Heart right ventricle (tissue), 16 donors: ENCODE results near the gene BTBD9. TPM values are rescaled to one million over a fixed set of nuclear protein-coding genes. Genes with fewer than 3 reads are reported as not detected.
A peak's percentile ranks its signal among the peaks of the same experiment; 100 is the strongest.

ENCODE experiments used
- ATAC-seq, 8 donors: fragments of 200-7000 bp; cut with Tn5 transposase; one replicate each; pipeline ENCODE4 v1.9.1; 2020; ENCODE audit warnings: mild to moderate bottlenecking in 8 of 8, moderate library complexity in 8 of 8, moderate number of reproducible peaks in 1 of 8
- DNase-seq, 2 donors: peaks; one replicate each; pipeline ENCODE4 v3.0.0-alpha.2; 2020
- H3K27ac ChIP-seq, 10 donors: fragments of 200-600 bp; sonication (generic) in 2 of 10; one replicate each; pipeline versions ENCODE4 v1.5.0 to v1.8.0; 2020 to 2022; ENCODE audit warnings: mild to moderate bottlenecking in 3 of 10
- H3K27me3 ChIP-seq, 7 donors: fragments of 200-600 bp; one replicate each; pipeline ENCODE4 v1.8.0; 2021 to 2022; ENCODE audit warnings: mild to moderate bottlenecking in 2 of 7
- H3K36me3 ChIP-seq, 9 donors: fragments of 200-600 bp; sonication (generic) in 1 of 9; one replicate each; pipeline versions ENCODE4 v1.5.0 to v1.8.0; 2020 to 2022; ENCODE audit warnings: mild to moderate bottlenecking in 2 of 9
- H3K4me1 ChIP-seq, 9 donors: fragments of 200-600 bp; sonication (generic) in 1 of 9; one replicate each; pipeline versions ENCODE4 v1.5.0 to v1.8.0; 2020 to 2022; ENCODE audit warnings: mild to moderate bottlenecking in 4 of 9
- H3K4me3 ChIP-seq, 10 donors: fragments of 200-600 bp; sonication (generic) in 2 of 10; one replicate each; pipeline versions ENCODE4 v1.5.0 to v1.8.0; 2020 to 2022; ENCODE audit warnings: mild to moderate bottlenecking in 7 of 10, moderate library complexity in 2 of 10
- H3K9me3 ChIP-seq, 11 donors: fragments of 200-600 bp in 10 of 11; sonication (generic) in 2 of 11; one replicate each; pipeline versions ENCODE4 v1.5.0 to v1.8.0; 2013 to 2022; ENCODE audit warnings: mild to moderate bottlenecking in 2 of 11, control low read depth in 1 of 11, moderate library complexity in 1 of 11
- WGBS, 2 donors: extraction: QIAGEN DNeasy Blood & Tissue Kit; methylation state at CpG; one replicate each; pipeline ENCODE4 v1.1.7; 2013; ENCODE audit warnings: inconsistent platforms in 1 of 2; 5-methylcytosine and 5-hydroxymethylcytosine counted together
- intact Hi-C, 10 donors: fragments of 100-400 bp; cut with DNase I; formaldehyde crosslinking; loops; one replicate each; pipeline versions ENCODE4 v1.11.1 to v1.14.2; 2022
- polyA plus RNA-seq, 2 donors: library from polyadenylated mRNA; stranded (reverse); fragments of 200-250 nt; gene quantifications; one replicate each; pipeline ENCODE4 v1.2.3, GENCODE V29; 2013
- total RNA-seq, 10 donors: library from RNA; stranded (reverse); fragmentation: NEBNext Ultra II Directional in 3 of 10; extraction: Animal tissue kit (Norgen Biotek cat#: 25700) in 3 of 10; gene quantifications; one replicate each; pipeline versions ENCODE4 v1.2.1 to v1.2.4, GENCODE V29; 2021 to 2023
- TF ChIP-seq, protein P1 (sequence below), 9 donors: fragments of 200-600 bp; sonication (generic) in 2 of 9; IDR thresholded peaks; one replicate each; pipeline versions ENCODE4 v1.5.0 to v1.8.0; 2021 to 2022; ENCODE audit warnings: antibody characterized with exemption in 9 of 9, mild to moderate bottlenecking in 5 of 9, moderate library complexity in 1 of 9
- donor health status: Arrhythmogenic right ventricular cardiomyopathy.
- donor health status: ischemic (EF 13 %, LVEDD 7.1; RV severe dilation, severe dysfunction).
- donor health status: healthy with polysubstance abuse.
- donor health status: DM: no; HTN: yes; CAD: no.
- donor health status: DM: no; HTN: no; CAD: no.
- donor health status: ischemic (EF 25% LVEDD 6.9; RV normal size, moderate dysfunction).
- donor health status: ischemic (EF 25% LVEDD 5.7; RV mildly dilated, moderate dysfunction).
- donor health status: healthy.
- donor health status: DM: yes; HTN: yes; CAD: no.
- donor health status: Ischemic cardiomyopathy.
- donor health status: ischemic (EF 35%, LVEDD 5.7; RV mildly dilated, moderate dysfunction).
- donor health status: nonischemic (EF 11% LVEDD 7.7; RV severe dilation, severe dysfunction).
- donor health status: DM: yes; HTN: yes; CAD: no.
- donor health status: PGD.
- donor health status: ischemic (EF 29% LVEDD 5.4; RV normal size, mild dysfunction).
- donor health status: nonischemic (EF 23%, LVEDD 6.1; RV moderate dilation, normal function).

The BTBD9 gene
- total and polyA plus RNA-seq, 12 donors, result 4.2 to 27.7 (median 18.3) TPM

DNA sequence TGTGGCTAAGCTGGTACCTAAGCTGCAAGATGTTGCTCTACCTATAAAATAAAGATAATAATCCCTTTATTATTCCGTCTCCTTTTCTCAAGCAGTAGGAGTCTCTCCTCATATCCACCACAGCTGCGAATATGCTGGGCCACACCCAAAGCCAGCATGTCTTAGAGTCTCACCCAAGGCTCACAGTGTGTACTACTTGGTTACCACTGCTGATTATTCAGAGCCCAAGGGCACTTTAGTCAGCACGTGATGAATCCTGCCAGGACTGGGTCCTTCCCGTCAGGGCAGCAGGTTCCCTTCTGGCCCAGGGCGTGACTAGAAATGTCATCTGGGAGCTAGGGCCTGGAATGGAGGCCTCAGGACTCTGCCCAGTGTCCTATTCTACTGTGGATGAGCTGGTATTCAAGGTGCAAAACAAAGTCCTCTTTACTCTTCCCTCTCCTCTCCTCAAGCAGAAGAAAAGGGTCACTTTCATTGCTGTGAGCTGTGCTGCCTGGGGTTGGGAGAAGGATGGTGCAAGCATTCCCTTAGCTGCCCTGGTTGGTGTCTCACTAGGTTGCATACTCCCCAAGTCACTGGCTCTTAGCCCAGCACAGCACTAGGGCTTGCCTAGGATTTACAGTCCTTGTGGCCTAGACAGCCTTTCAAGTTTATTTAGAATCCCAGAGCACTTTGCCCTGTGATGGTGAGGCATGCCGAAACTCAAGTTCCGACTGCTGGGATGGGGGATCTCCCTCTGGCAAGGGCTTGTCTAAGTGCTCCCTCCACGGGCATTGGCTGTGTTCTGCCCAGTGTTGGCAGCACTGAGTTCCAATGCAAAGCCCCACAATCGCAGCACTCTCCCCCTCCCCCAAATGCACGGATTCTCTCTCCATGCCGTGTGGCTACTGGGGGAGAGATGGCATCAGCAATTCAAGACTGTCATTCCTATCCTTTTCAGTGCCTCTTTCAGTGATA, 320.2 kb downstream of the BTBD9 start:
- 92 to 95% methylated on average over 11 of the region's 11 CpGs for WGBS, 2 donors
- Histone ChIP-seq H3K4me1 (peaks cover 0 to 17% (median 0%) of the 10 kb centered on the region in 9 donors), H3K27me3 (no peaks in the 10 kb centered on the region), H3K4me3 (no peak overlapping the region), H3K36me3 (no peaks in the 10 kb centered on the region), H3K9me3 (no peaks in the 10 kb centered on the region), H3K27ac (no peak overlapping the region)
- DNase-seq, result no peak
- intact Hi-C loops, result loop anchor here in 1 of 10 donors (10.0 kb wide), 1 partner anchor 155 kb away; no protein-coding TSS in a partner anchor
- no peak for ATAC-seq
- TF ChIP-seq, protein P1, sequence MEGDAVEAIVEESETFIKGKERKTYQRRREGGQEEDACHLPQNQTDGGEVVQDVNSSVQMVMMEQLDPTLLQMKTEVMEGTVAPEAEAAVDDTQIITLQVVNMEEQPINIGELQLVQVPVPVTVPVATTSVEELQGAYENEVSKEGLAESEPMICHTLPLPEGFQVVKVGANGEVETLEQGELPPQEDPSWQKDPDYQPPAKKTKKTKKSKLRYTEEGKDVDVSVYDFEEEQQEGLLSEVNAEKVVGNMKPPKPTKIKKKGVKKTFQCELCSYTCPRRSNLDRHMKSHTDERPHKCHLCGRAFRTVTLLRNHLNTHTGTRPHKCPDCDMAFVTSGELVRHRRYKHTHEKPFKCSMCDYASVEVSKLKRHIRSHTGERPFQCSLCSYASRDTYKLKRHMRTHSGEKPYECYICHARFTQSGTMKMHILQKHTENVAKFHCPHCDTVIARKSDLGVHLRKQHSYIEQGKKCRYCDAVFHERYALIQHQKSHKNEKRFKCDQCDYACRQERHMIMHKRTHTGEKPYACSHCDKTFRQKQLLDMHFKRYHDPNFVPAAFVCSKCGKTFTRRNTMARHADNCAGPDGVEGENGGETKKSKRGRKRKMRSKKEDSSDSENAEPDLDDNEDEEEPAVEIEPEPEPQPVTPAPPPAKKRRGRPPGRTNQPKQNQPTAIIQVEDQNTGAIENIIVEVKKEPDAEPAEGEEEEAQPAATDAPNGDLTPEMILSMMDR (IDR thresholded peaks at IDR 0.05), result no peak

DNA sequence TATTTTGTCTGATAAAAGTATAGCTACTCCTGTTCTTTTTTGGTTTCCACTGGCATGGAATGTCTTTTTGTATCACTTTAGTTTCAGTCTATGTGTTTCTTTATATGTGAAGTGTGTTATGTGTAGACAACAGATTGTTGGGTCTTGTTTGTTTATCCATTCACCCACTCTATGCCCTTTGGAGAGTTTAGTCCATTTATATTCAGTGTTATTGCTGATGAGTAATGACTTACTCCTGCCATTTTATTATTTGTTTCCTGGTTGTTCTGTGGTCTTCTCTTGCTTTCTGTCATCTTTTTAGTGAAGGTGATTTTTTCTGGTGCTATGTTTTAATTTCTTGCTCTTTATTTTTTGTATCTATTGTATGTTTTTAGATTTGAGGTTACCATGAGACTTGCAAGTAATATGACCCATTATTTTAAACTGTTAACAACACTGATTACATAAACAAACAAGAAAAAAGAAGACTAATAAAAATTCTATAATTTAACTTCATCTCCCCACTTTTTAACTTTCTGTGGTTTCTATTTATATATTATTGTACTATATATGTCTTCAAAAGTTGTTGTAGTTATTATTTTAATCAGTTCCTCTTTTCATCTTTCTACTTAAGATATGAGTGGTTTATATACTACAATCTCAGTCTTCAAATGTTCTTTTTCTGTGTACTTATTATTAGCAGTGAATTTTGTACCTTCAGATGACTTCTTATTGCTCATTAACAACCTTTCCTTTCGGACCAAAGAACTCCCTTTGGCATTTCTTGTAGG, 323.4 kb downstream of the BTBD9 start:
- peaks cover 0 to 4% (median 0%) of the 10 kb centered on the region in 9 donors for H3K4me1 ChIP-seq
- intact Hi-C loops, result loop anchor here in 1 of 10 donors (1.0 kb wide), 1 partner anchor 14 kb away; no protein-coding TSS in a partner anchor
- 92 to 95% methylated on average over 1 of the region's 1 CpG for WGBS, 2 donors

DNA sequence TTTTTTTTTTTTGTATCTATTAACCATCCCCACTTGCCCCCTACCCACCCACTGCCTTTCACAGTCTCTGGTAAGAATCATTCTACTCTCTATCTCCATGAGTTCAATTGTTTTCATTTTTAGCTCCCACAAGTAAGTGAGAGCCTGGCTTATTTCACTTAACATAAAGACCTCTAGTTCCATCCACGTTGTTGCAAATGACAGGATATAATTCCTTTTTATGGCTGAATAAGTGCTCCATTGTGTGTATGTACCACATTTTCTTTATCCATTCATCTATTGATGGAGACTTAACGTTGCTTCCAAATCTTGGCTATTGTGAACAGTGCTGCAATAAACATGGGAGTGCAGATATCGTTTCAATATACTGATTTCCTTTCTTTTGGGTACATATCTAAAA, 328.5 kb downstream of the BTBD9 start:
- Histone ChIP-seq H3K36me3 (no peaks in the 10 kb centered on the region), H3K4me3 (no peak overlapping the region), H3K9me3 (no peaks in the 10 kb centered on the region), H3K27ac (no peak overlapping the region), H3K4me1 (peaks cover 0 to 30% (median 19%) of the 10 kb centered on the region in 9 donors), H3K27me3 (no peaks in the 10 kb centered on the region)
- intact Hi-C loops, result no loop called here
- TF ChIP-seq, protein P1 (IDR thresholded peaks at IDR 0.05), result no peak
- WGBS, 2 donors, result 66 to 68% methylated on average over 3 of the region's 3 CpGs
- ATAC-seq (no peak), DNase-seq (no peak)

More for the DNA sequence above, 323.4 kb downstream of the BTBD9 start:
- ATAC-seq (no peak), DNase-seq (no peak)
- no peaks in the 10 kb centered on the region for H3K36me3 ChIP-seq
- TF ChIP-seq, protein P1 (IDR thresholded peaks at IDR 0.05), result no peak
- no peak overlapping the region for H3K27ac ChIP-seq
- H3K9me3 ChIP-seq, result no peaks in the 10 kb centered on the region
- no peaks in the 10 kb centered on the region for H3K27me3 ChIP-seq
- no peak overlapping the region for H3K4me3 ChIP-seq

DNA sequence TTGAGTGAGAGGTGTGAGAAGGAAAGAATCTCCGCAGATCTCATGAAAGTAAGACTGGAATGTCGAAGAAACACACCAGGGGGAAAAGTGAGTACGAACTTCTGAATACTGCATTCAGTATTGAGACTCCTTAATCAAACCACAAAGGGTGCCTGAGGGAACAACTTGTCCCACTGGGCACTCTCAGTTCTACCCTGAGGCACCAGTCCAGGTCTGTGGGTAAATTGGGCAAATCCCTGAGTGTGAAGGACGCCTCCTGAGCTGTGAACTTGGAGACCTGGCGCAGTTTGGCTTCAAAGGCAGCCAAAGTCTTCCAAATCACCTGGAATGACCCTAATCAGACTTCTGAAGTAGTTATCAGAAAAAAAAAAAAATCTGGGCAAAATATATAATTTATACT, 329.7 kb downstream of the BTBD9 start:
- H3K36me3 ChIP-seq, result no peaks in the 10 kb centered on the region
- 70 to 76% methylated on average over 5 of the region's 5 CpGs for WGBS, 2 donors
- intact Hi-C loops, result no loop called here
- H3K9me3 ChIP-seq, result no peaks in the 10 kb centered on the region
- ATAC-seq (peak in 4 of 8 donors; percentile 50 to 89 (median 83)), DNase-seq (no peak)
- H3K27me3 ChIP-seq, result no peaks in the 10 kb centered on the region
- TF ChIP-seq, protein P1 (IDR thresholded peaks at IDR 0.05), result no peak
- no peak overlapping the region for H3K27ac ChIP-seq
- no peak overlapping the region for H3K4me3 ChIP-seq
- H3K4me1 ChIP-seq, result peaks cover 0 to 41% (median 21%) of the 10 kb centered on the region in 9 donors
